Stimulated activated CD4-positive, alpha-beta T cell treated with anti-CD3 and anti-CD28 coated beads, Interleukin-1b, Interleukin-23, amount 100 ng/mL, for 24 hours (primary cell): ENCODE data around the gene ELMOD2.
A peak's percentile ranks its signal among the peaks of the same experiment; 100 is the strongest.
"Not testable (repeated sequence)": the region's sequence is repeated elsewhere in the genome, so short reads cannot be mapped to it uniquely, and the experiment has no call there.

ENCODE experiments used
- DNase-seq, 4 experiments: peaks; one replicate each; pipeline ENCODE4 v3.0.0-alpha.2; 2020; ENCODE audit warnings: low read depth in 4 of 4, low spot score in 1 of 4

The ELMOD2 gene

GRCh38 chr4:140523857-140524742 lies at the start of gene ELMOD2:
Gene ELMOD2, plus strand, starts transcription at chr4:140524168. Its CDS starts 1,261 bp downstream, at chr4:140525429.
- DNase-seq, result peak; percentile 92 to 95 (median 94)

- no peak for DNase-seq
Observed at GRCh38 chr4:140483445-140483844, 40.5 kb upstream of the ELMOD2 start.

GRCh38 chr4:140485939-140486338 lies 38.0 kb upstream of the ELMOD2 start:
- no peak for DNase-seq

GRCh38 chr4:140497405-140497746 lies 26.6 kb upstream of the ELMOD2 start:
- no peak for DNase-seq

GRCh38 chr4:140497747-140498636 lies 26.0 kb upstream of the ELMOD2 start, which contains the start of gene MGAT4D:
Gene MGAT4D, minus strand, starts transcription at chr4:140498293. Its CDS starts 71 bp downstream, at chr4:140498222.
- DNase-seq, result no peak

GRCh38 chr4:140499391-140499790 lies 24.6 kb upstream of the ELMOD2 start:
- no peak for DNase-seq

- DNase-seq, result no peak
Observed at GRCh38 chr4:140504261-140504660, 19.7 kb upstream of the ELMOD2 start.

- DNase-seq, result not testable (repeated sequence)
Observed at GRCh38 chr4:140513765-140514164, 10.2 kb upstream of the ELMOD2 start.

GRCh38 chr4:140515423-140515822 lies 8.5 kb upstream of the ELMOD2 start:
- no peak for DNase-seq

GRCh38 chr4:140523370-140523856 lies 555 bp upstream of the ELMOD2 start:
- DNase-seq, result no peak

- DNase-seq, result no peak
Observed at GRCh38 chr4:140529434-140529833, 5.5 kb downstream of the ELMOD2 start.

GRCh38 chr4:140533951-140534480 lies 10.0 kb downstream of the ELMOD2 start:
- no peak for DNase-seq

- DNase-seq, result no peak
Observed at GRCh38 chr4:140556372-140557085, 32.6 kb downstream of the ELMOD2 start.

- no peak for DNase-seq
Observed at GRCh38 chr4:140557831-140558435, 34.0 kb downstream of the ELMOD2 start.

GRCh38 chr4:140559696-140560095 lies 35.7 kb downstream of the ELMOD2 start:
- DNase-seq, result no peak

- DNase-seq, result no peak
Observed at GRCh38 chr4:140568507-140569306, 44.7 kb downstream of the ELMOD2 start, which contains the start of gene UCP1. Gene UCP1, minus strand, starts transcription at chr4:140568961. Its CDS starts 232 bp downstream, at chr4:140568729.

- no peak for DNase-seq
Observed at GRCh38 chr4:140569307-140569638, 45.3 kb downstream of the ELMOD2 start.

- DNase-seq, result no peak
Observed at GRCh38 chr4:140571620-140572019, 47.7 kb downstream of the ELMOD2 start.

GRCh38 chr4:140575489-140575888 lies 51.5 kb downstream of the ELMOD2 start:
- DNase-seq, result no peak

- no peak for DNase-seq
Observed at GRCh38 chr4:140579278-140579677, 55.3 kb downstream of the ELMOD2 start.
